HEK293 (cell line): ENCODE data around the gene LYRM1.

Source experiments
- CTCF ChIA-PET: fragments of 350-600 bp; formaldehyde crosslinking; extraction: SDS; loops from one replicate; lab custom pipeline; 2021; ENCODE audit warnings: antibody characterized with exemption; lab: Yijun Ruan, JAX
- POLR2A ChIA-PET: fragments of 300-600 bp; formaldehyde crosslinking; extraction: SDS; loops from one replicate; lab custom pipeline; 2020; ENCODE audit warnings: antibody characterized with exemption, inconsistent platforms; lab: Yijun Ruan, JAX
- H3K27ac ChIP-seq: fragments of 200-500 bp; sonication (Bioruptor generic); 2 replicates; pipeline ENCODE4 v1.5.1; 2014; ENCODE audit warnings: low read depth, low read length, control low read depth, inconsistent platforms; ENCODE audit errors: extremely low read depth
- H3K36me3 ChIP-seq, 2 experiments: fragments of 200-500 bp in 1 of 2; sonication (Bioruptor generic) in 1 of 2; 1 replicate in 1 of 2; 2 replicates in 1 of 2; pipeline ENCODE4 v1.5.1; 2014 to 2017; ENCODE audit warnings: inconsistent platforms in 2 of 2, low read length in 2 of 2; ENCODE audit not compliant: control insufficient read depth in 2 of 2, insufficient read depth in 1 of 2
- H3K4me1 ChIP-seq: fragments of 200-500 bp; sonication (Bioruptor generic); 2 replicates; pipeline ENCODE4 v1.5.1; 2014; ENCODE audit warnings: mild to moderate bottlenecking, low read length, inconsistent platforms; ENCODE audit not compliant: control insufficient read depth, insufficient read depth
- H3K4me3 ChIP-seq: 2 replicates; pipeline ENCODE4 v1.5.1; 2011; ENCODE audit warnings: low read depth, mild to moderate bottlenecking, control low read depth, low read length, moderate library complexity
- H3K9me3 ChIP-seq: fragments of 200-500 bp; sonication (Bioruptor generic); 2 replicates; pipeline ENCODE4 v1.5.1; 2014; ENCODE audit warnings: low read depth, low read length, inconsistent platforms; ENCODE audit not compliant: control insufficient read depth, insufficient read depth
- BCL6B ChIP-seq: fragments of 450-650 bp; formaldehyde crosslinking; IDR thresholded peaks from 2 replicates; pipeline ENCODE4 v1.5.1; 2017; ENCODE audit warnings: missing biosample characterization, missing genetic modification characterization
- KLF1 ChIP-seq: fragments of 450-650 bp; formaldehyde crosslinking; IDR thresholded peaks from 2 replicates; pipeline ENCODE4 v1.5.1; 2016; ENCODE audit warnings: missing biosample characterization, missing genetic modification characterization
- KLF7 ChIP-seq: fragments of 450-650 bp; formaldehyde crosslinking; IDR thresholded peaks from 2 replicates; pipeline ENCODE4 v1.5.1; 2016; ENCODE audit warnings: missing biosample characterization, missing genetic modification characterization, borderline replicate concordance
- MYNN ChIP-seq: fragments of 450-650 bp; formaldehyde crosslinking; IDR thresholded peaks from 2 replicates; pipeline ENCODE4 v1.5.1; 2016; ENCODE audit warnings: missing biosample characterization, missing genetic modification characterization, borderline replicate concordance
- PATZ1 ChIP-seq: fragments of 450-650 bp; formaldehyde crosslinking; IDR thresholded peaks from 2 replicates; pipeline ENCODE4 v1.5.1; 2016; ENCODE audit warnings: missing biosample characterization, missing genetic modification characterization
- REST ChIP-seq: fragments of 450-650 bp; formaldehyde crosslinking; IDR thresholded peaks from 2 replicates; pipeline ENCODE4 v1.5.1; 2016; ENCODE audit warnings: missing biosample characterization, missing genetic modification characterization
- TRIM28 ChIP-seq: IDR thresholded peaks from 2 replicates; pipeline ENCODE4 v1.6.1; 2011; ENCODE audit warnings: low read length, control low read depth, borderline replicate concordance
- WT1 ChIP-seq: fragments of 450-650 bp; formaldehyde crosslinking; IDR thresholded peaks from 2 replicates; pipeline ENCODE4 v1.5.1; 2016; ENCODE audit warnings: missing biosample characterization, missing genetic modification characterization
- ZBTB17 ChIP-seq: fragments of 450-650 bp; formaldehyde crosslinking; IDR thresholded peaks from 2 replicates; pipeline ENCODE4 v1.5.1; 2016; ENCODE audit warnings: missing biosample characterization, missing genetic modification characterization
- ZBTB26 ChIP-seq: fragments of 450-650 bp; formaldehyde crosslinking; optimal IDR thresholded peaks from 2 replicates; pipeline ENCODE3; 2016; ENCODE audit warnings: missing biosample characterization, mild to moderate bottlenecking, missing genetic modification characterization
- ZNF121 ChIP-seq: fragments of 450-650 bp; formaldehyde crosslinking; IDR thresholded peaks from 2 replicates; pipeline ENCODE4 v1.5.1; 2016; ENCODE audit warnings: missing biosample characterization, missing genetic modification characterization
- ZNF202 ChIP-seq: fragments of 450-650 bp; formaldehyde crosslinking; IDR thresholded peaks from 2 replicates; pipeline ENCODE4 v1.5.1; 2016; ENCODE audit warnings: missing biosample characterization, missing genetic modification characterization, borderline replicate concordance
- ZNF341 ChIP-seq: fragments of 450-650 bp; formaldehyde crosslinking; IDR thresholded peaks from 2 replicates; pipeline ENCODE4; 2016; ENCODE audit warnings: low read depth, missing biosample characterization, missing genetic modification characterization
- ZNF350 ChIP-seq: fragments of 450-650 bp; formaldehyde crosslinking; IDR thresholded peaks from 2 replicates; pipeline ENCODE4 v1.5.0; 2017; ENCODE audit warnings: missing biosample characterization, mild to moderate bottlenecking, missing genetic modification characterization
- ZNF580 ChIP-seq: fragments of 450-650 bp; formaldehyde crosslinking; IDR thresholded peaks from 2 replicates; pipeline ENCODE4 v1.5.1; 2016; ENCODE audit warnings: missing biosample characterization, missing genetic modification characterization
- ZNF776 ChIP-seq: fragments of 450-650 bp; formaldehyde crosslinking; IDR thresholded peaks from 2 replicates; pipeline ENCODE4 v1.5.0; 2017; ENCODE audit warnings: missing biosample characterization, missing genetic modification characterization, borderline replicate concordance

LYRM1 gene

GRCh38 chr16:20901068-20901435 is 481 bp downstream of the LYRM1 start (continued):
- TF ChIP-seq TRIM28 (no peak), ZBTB17 (no peak), REST (no peak), BCL6B (tag by site-specific recombination) (no peak), ZBTB26 (tag by site-specific recombination) (peak; percentile 4), ZNF202 (tag by site-specific recombination) (no peak)
- TF ChIP-seq, all 188 proteins: peak for 4

GRCh38 chr16:20901436-20902112 is 1.0 kb downstream of the LYRM1 start:
- Histone ChIP-seq H3K36me3 (peaks cover 0 to 6% of the 10 kb centered on the region in 2 experiments; a peak in 1 of 3 replicates), H3K27ac (peak overlapping the region; percentile 93; the same call in 1 of the 2 replicates), H3K9me3 (no peaks in the 10 kb centered on the region), H3K4me3 (peak overlapping the region; percentile 45), H3K4me1 (peaks cover 10% of the 10 kb centered on the region; the same call in 1 of the 2 replicates)
- ChIA-PET CTCF (interaction anchor here (1.3 kb wide), 1 partner anchor 51 kb away, joined by 5 read pairs; no protein-coding TSS in a partner anchor), POLR2A (interaction anchor here (1.6 kb wide), 1 partner anchor 95 kb away, joined by 10 read pairs; the partner anchor contains the start of genes ERI2 and REXO5)
- TF ChIP-seq ZNF350 (tag by site-specific recombination), result no peak
- TF ChIP-seq KLF1 (tag by site-specific recombination), result peak; percentile 70
- peak; percentile 40 for TF ChIP-seq ZNF341 (tag by site-specific recombination)
- TF ChIP-seq MYNN (tag by site-specific recombination), result 0 out of 2 replicates have a peak, but pooled peaks have one; percentile 45
- 0 out of 2 replicates have a peak, but pooled peaks have one; percentile 33 for TF ChIP-seq KLF7 (tag by site-specific recombination)
- no peak for TF ChIP-seq ZNF580
- TF ChIP-seq ZNF776, result no peak
- no peak for TF ChIP-seq ZNF121
- no peak for TF ChIP-seq WT1
- TF ChIP-seq PATZ1 (tag by site-specific recombination), result no peak
